GM20431 (cell line): ENCODE measurements around the gene CTNS.

Experiments
- in situ Hi-C: fragments of 300-500 bp; cut with MseI, MboI; formaldehyde crosslinking; loops from one replicate; pipeline ENCODE4 v1.15.0; 2020; ENCODE audit warnings: low sequenced_read_pairs; ENCODE audit not compliant: unreplicated experiment

The CTNS gene

GRCh38 chr17:3636154-3636907, at the start of gene CTNS, which contains the start of gene SHPK:
Gene CTNS (plus strand): TSS chr17:3636760. CDS start chr17:3640207, 3,447 bp downstream.
Gene SHPK (minus strand): TSS chr17:3636250. CDS start chr17:3636219, 31 bp downstream.
- in situ Hi-C loops: no loop called here

DNA sequence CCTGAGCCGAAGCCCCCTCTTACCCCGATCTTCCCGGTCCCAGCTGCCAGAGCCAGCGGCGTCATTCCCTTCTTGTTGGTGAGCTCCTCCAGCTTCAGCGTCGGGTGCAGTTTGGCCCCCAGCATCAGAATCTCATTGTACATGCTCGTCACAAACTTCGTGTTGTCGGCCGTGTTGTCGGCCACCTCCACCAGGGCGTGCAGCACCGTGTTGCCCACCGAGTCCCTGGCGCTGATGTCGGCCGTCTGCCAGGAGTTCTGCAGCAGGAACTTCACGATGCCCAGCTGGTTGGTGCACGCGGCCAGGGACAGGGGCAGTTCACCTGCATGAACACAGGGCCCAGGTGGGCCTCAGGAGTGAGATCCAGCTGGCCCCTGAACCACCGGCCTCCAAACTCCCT, 46.8 kb upstream of the CTNS start:
- in situ Hi-C loops: no loop called here

DNA sequence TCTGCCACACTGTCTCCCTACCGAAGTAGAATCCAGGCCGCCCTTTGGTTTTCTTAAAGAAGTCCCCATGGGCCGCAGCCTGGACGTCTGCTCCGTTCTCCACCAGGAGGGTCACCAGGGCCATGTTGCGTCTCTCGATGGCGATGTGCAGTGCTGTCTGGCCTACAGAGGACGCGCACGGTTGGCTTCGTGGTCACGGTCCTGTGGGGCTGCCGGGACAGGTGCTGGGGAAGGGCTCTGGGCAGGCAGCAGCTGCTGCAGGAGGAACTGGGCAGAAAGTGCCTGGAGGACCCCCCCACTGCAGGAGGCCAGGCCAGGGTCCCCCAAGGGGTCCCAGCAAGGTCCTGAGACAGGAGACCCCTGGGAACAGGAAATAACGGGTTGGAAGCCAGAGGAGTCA, 46.3 kb upstream of the CTNS start:
- in situ Hi-C loops: no loop called here

- in situ Hi-C loops: no loop called here
These were observed 45.8 kb upstream of the CTNS start for GRCh38 chr17:3590768-3591167.

DNA sequence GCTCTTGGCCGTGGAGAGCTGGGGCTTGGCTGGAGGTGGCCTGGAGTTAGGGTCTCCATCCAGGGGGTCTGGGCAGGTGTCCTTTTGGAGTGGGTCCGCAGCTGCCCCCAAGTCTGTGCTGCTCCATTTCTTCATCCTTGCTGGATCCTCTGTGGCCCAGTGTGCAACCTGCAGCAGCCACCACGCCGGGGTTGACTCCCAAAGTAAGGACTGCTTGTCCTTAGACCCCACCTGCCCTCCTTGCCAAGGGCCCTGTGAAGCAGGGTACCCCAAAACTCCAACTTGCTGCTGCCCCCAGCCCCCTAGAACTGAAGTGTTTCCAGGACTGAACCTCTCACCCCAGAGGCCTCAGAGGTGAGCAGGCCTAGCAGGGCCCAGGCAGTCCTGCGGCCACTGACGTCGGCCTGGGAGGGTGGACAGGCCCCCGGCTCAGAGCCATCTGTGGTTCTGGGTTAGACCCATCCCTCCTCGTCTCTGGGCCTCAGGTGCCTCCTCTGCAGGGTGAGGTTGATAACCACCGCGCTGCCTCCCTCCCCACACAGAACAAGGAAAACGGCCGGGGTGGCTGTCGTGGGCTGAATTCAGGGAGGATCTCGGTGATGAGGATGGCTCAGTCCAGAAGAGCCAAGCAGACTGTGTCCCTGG, 44.2 kb upstream of the CTNS start:
- in situ Hi-C loops: no loop called here

- in situ Hi-C loops: no loop called here
These were observed 43.2 kb upstream of the CTNS start for GRCh38 chr17:3593384-3593783.

DNA sequence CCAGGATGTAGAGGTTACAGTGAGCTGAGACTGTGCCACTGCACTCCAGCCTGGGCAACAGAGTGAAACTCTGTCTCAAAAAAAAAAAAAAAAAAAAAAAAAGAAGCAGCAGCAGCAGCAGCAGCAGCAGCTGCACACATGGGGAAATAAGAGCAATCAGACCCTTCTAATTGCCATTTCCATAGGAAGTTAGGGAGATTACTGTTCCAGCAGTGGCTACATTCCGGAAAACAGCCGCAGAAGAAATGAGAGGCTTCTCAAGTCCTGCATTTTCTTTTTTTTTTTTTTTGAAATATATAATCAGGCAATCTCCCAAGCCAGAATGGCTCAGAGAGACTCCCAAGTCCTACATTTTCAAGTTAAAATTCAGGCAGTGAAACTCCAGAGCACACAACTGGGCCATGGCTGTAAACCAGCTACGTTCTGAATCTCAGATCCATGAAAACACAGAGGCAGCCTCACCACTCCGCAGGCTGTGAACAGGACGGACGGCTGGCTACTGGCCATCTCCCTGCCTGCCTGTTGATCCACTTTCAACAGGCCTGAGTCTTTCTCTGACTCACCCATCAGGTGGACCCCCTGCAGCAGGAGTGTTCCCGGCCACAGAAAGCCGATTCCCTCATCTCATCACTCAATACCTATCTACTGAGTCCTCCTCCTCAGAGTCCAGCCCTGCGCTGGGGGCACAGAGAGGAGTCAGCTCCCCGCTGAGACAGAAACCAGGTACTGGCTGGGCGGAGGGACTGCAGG, 42.3 kb upstream of the CTNS start:
- in situ Hi-C loops: no loop called here

GRCh38 chr17:3594976-3595375, 41.6 kb upstream of the CTNS start:
- in situ Hi-C loops: no loop called here

- in situ Hi-C loops: no loop called here
These were observed 39.6 kb upstream of the CTNS start for GRCh38 chr17:3596804-3597464.

GRCh38 chr17:3598078-3598477, 38.5 kb upstream of the CTNS start:
- in situ Hi-C loops: no loop called here

DNA sequence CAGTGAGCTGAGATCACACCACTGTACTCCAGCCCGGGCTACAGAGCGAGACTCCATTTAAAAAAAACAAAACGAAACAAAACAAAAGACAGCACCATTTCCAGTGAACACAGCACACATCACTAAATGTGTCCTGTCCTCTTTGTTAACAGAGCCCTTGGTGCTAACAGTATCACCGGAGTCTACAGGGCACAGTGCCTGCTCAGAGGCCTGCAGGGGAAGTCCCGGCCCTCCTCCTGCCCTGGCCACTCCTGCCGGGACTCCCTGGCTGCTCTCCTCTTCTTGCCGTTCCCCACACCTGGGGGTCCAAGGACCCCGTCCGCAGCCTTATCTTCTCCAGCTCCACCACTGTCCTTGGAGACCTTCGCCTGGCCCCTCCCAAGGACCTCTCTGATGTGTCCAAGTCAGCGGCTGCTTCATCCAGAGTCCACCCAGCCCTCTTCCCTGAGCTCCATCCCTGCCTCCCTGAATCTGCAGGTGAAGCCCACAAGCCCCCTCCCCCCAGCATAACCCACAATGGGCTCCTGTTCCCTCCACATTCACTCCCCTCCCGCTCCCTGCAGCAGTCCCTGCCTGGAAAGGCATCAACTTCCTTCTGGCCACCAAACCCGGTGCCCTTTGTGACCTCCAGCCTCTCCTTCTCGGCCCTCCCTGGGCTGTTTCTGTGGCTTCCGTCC, 35.9 kb upstream of the CTNS start:
- in situ Hi-C loops: no loop called here

- in situ Hi-C loops: no loop called here
These were observed 34.1 kb upstream of the CTNS start for GRCh38 chr17:3602499-3602898.

GRCh38 chr17:3603119-3603869, 33.3 kb upstream of the CTNS start:
- in situ Hi-C loops: no loop called here

- in situ Hi-C loops: no loop called here
These were observed 32.7 kb upstream of the CTNS start for GRCh38 chr17:3603870-3604259.

DNA sequence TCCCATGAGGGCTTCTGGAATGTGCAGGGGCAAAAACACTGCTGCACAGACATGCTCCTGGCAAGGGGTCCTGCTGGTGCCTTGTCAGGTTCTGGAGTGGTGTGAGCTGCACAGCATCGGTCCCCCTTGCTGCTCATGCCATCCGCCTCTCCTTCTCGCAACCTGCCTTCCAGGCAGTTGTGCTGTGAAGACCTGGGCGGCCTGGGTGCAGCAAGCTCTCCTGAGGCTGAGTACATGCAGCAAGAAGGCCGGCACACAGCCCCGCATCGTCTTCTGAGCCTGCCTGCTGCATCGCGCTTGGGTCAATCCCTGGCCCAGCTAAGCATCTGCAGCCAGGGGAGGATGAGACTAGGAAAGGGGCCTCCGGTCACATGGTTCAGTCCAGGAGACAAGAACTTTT, 26.9 kb upstream of the CTNS start:
- in situ Hi-C loops: no loop called here

- in situ Hi-C loops: no loop called here
These were observed 26.0 kb upstream of the CTNS start for GRCh38 chr17:3610523-3610922.

- in situ Hi-C loops: no loop called here
These were observed 23.4 kb upstream of the CTNS start for GRCh38 chr17:3613124-3613523.

- in situ Hi-C loops: no loop called here
These were observed 21.2 kb upstream of the CTNS start for GRCh38 chr17:3615160-3615870.
